ENCODE data around the gene RABL3. TPM values are rescaled to one million over a fixed set of nuclear protein-coding genes. Genes with fewer than 3 reads are reported as not detected.

Gene RABL3
- total and polyA plus RNA-seq, 12 donors, result 2.8 to 33.9 (median 20.4) TPM

- DNase-seq (no peak), ATAC-seq (no peak)
- Histone ChIP-seq H3K4me3 (no peak overlapping the region), H3K27ac (no peak overlapping the region), H3K4me1 (peaks cover 0 to 9% (median 0%) of the 10 kb centered on the region in 9 donors), H3K9me3 (no peaks in the 10 kb centered on the region), H3K36me3 (peaks cover 0 to 27% (median 3%) of the 10 kb centered on the region in 9 donors), H3K27me3 (no peaks in the 10 kb centered on the region)
- no peak for TF ChIP-seq CTCF (IDR thresholded peaks at IDR 0.05)
- intact Hi-C loops (cut with DNase I), result no loop called here
- WGBS, 2 donors, result 100% methylated on average over 1 of the region's 1 CpG
Observed at GRCh38 chr3:120685411-120685810, 56.9 kb downstream of the RABL3 start.

- no peak for TF ChIP-seq CTCF (IDR thresholded peaks at IDR 0.05)
- Histone ChIP-seq H3K36me3 (peaks cover 0 to 22% (median 3%) of the 10 kb centered on the region in 9 donors), H3K27ac (no peak overlapping the region), H3K4me3 (no peak overlapping the region), H3K4me1 (peaks cover 0 to 9% (median 0%) of the 10 kb centered on the region in 9 donors), H3K9me3 (no peaks in the 10 kb centered on the region), H3K27me3 (no peaks in the 10 kb centered on the region)
- WGBS, 2 donors, result 55 to 60% methylated on average over 4 of the region's 4 CpGs
- DNase-seq, result no peak
- ATAC-seq, result peak in 1 of 8 donors; percentile 42
- intact Hi-C loops (cut with DNase I), result no loop called here
Observed at GRCh38 chr3:120684896-120685295, 57.4 kb downstream of the RABL3 start.

GRCh38 chr3:120683671-120684301, 58.5 kb downstream of the RABL3 start:
- H3K27me3 ChIP-seq, result no peaks in the 10 kb centered on the region
- H3K27ac ChIP-seq, result no peak overlapping the region
- peaks cover 0 to 15% (median 5%) of the 10 kb centered on the region in 9 donors for H3K4me1 ChIP-seq
- peaks cover 0 to 11% (median 0%) of the 10 kb centered on the region in 9 donors for H3K36me3 ChIP-seq
- H3K9me3 ChIP-seq, result peaks cover 0 to 3% (median 0%) of the 10 kb centered on the region in 11 donors
- intact Hi-C loops (cut with DNase I), result no loop called here
- ATAC-seq (no peak), DNase-seq (no peak)
- 96 to 97% methylated on average over 3 of the region's 3 CpGs for WGBS, 2 donors
- TF ChIP-seq CTCF (IDR thresholded peaks at IDR 0.05), result no peak
- H3K4me3 ChIP-seq, result no peak overlapping the region

GRCh38 chr3:120683213-120683612, 59.1 kb downstream of the RABL3 start:
- peak in 1 of 8 donors; percentile 41 for ATAC-seq
- Histone ChIP-seq H3K27ac (no peak overlapping the region), H3K4me3 (no peak overlapping the region), H3K4me1 (peaks cover 0 to 16% (median 11%) of the 10 kb centered on the region in 9 donors), H3K27me3 (no peaks in the 10 kb centered on the region), H3K36me3 (peaks cover 0 to 6% (median 0%) of the 10 kb centered on the region in 9 donors), H3K9me3 (peaks cover 0 to 3% (median 0%) of the 10 kb centered on the region in 11 donors)
- TF ChIP-seq CTCF (IDR thresholded peaks at IDR 0.05), result no peak
- no peak for DNase-seq
- intact Hi-C loops (cut with DNase I), result no loop called here
- WGBS, 2 donors, result 91 to 95% methylated on average over 1 of the region's 1 CpG
